ENCODE data around the gene AKIP1. TPM values are rescaled to one million over a fixed set of nuclear protein-coding genes. Genes with fewer than 3 reads are reported as not detected.

AKIP1 gene
- polyA plus RNA-seq (2011; rRNA removed) (39.6 and 41.4 TPM in 2 replicates), polyA minus RNA-seq (2011; rRNA and poly(A)+ RNA removed) (9.1 and 12.2 TPM in 2 replicates)

- H3K4me3 ChIP-seq (ENCODE audit: low read depth, low read length): peak within 1 kb of the TSS; percentile 89
- TF ChIP-seq CTCF (IDR thresholded peaks at IDR 0.05; ENCODE audit: low read depth, low read length): no peak
- H3K9me3 ChIP-seq (ENCODE audit: control insufficient read depth, insufficient read depth, low read length): no peaks in the 10 kb centered on the region; the same call in 1 of the 2 replicates
- ChIA-PET CTCF (interaction anchor here (1.5 kb wide), 1 partner anchor 227 kb away, joined by 12 read pairs; no protein-coding TSS in a partner anchor), POLR2A (interaction anchor here (0.5 to 2.6 kb wide), 9 partner anchors 40 to 229 kb away, joined by 3 to 15 read pairs (median 3); partner anchors contain the start of genes RPL27A and TRIM66)
- peak within 1 kb of the TSS; percentile 83 for H3K27ac ChIP-seq (ENCODE audit: low read depth, low read length)
- H3K27me3 ChIP-seq (ENCODE audit: control insufficient read depth, insufficient read depth, low read length): no peaks in the 10 kb centered on the region
- DNase-seq (ENCODE audit: low read depth, low spot score): peak; percentile 87
These were observed at the start of gene AKIP1 for GRCh38 chr11:8911029-8911823. TSS of gene AKIP1 (plus strand) at chr11:8911189. CDS start at chr11:8911450, 261 bp downstream.

DNA sequence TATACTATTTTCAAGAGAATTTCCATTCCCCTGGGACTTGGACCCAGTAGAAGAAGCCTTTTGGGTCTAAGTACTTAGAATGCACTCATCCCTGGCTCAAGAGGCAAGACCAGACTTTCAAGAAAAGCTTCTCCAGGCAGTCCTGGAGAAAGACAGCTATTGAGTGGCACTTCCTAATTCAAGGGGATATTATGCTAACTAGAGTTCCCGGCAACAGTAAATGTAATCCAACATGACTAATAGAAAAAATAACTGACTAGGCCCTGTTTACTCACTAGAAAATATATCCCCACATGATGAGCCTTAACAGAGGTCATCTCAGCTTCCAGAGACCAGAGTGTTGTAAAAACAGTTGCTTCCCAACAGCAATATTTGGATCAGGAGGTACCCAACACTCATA, 47.2 kb upstream of the AKIP1 start:
- POLR2A ChIA-PET: no interaction called here
- no peak for TF ChIP-seq CTCF (IDR thresholded peaks at IDR 0.05; ENCODE audit: low read depth, low read length)
- Histone ChIP-seq H3K9me3 (ENCODE audit: control insufficient read depth, insufficient read depth, low read length) (no peaks in the 10 kb centered on the region), H3K27me3 (ENCODE audit: control insufficient read depth, insufficient read depth, low read length) (no peaks in the 10 kb centered on the region), H3K27ac (ENCODE audit: low read depth, low read length) (peak overlapping the region; percentile 55), H3K4me3 (ENCODE audit: low read depth, low read length) (no peak overlapping the region)
- CTCF ChIA-PET: no interaction called here
- no peak for DNase-seq (ENCODE audit: low read depth, low spot score)

DNA sequence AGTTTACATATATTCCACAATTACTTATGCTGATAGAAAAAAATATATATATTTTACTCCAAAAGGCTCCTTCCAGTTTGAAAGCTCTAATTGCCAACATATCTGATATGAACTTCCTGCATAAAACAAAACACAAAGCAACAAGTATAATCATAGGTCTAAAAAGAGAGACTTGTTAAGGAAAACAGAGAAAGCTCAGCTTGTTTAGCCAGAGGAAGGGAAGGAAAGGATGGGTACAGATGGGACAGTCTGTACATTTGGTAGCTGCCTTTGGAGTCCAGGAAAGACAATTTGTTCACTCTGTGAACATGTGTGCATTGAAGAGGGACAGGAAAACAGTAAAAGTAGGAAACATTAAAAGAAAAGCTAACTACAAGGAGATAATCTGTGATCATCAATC, 45.7 kb upstream of the AKIP1 start:
- no peaks in the 10 kb centered on the region for H3K9me3 ChIP-seq (ENCODE audit: control insufficient read depth, insufficient read depth, low read length)
- TF ChIP-seq CTCF (IDR thresholded peaks at IDR 0.05; ENCODE audit: low read depth, low read length): no peak
- ChIA-PET POLR2A (no interaction called here), CTCF (interaction anchor here (0.6 kb wide), 1 partner anchor 28 kb away, joined by 3 read pairs; no protein-coding TSS in a partner anchor)
- no peaks in the 10 kb centered on the region for H3K27me3 ChIP-seq (ENCODE audit: control insufficient read depth, insufficient read depth, low read length)
- H3K4me3 ChIP-seq (ENCODE audit: low read depth, low read length): no peak overlapping the region
- DNase-seq (ENCODE audit: low read depth, low spot score): no peak
- no peak overlapping the region for H3K27ac ChIP-seq (ENCODE audit: low read depth, low read length)

DNA sequence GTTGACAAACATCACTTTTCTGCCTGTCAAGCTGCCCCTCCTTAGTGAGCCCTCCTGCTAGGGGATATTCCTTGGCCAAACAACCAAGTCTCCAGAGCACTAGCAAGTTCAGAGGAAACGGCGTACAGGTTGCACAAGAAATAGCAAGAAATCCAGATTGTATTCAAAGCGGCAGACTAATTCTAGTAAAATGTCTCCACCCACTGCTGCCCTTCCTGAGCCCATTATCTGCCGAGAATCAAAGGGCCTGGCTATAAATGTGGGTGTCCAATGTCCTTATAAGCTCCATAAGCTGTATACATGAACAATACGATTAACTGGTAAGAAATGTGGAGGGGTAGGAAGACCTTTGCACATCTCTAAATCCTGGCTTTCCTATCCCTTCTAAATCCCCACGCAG, 44.0 kb upstream of the AKIP1 start:
- TF ChIP-seq CTCF (IDR thresholded peaks at IDR 0.05; ENCODE audit: low read depth, low read length): no peak
- no peaks in the 10 kb centered on the region for H3K27me3 ChIP-seq (ENCODE audit: control insufficient read depth, insufficient read depth, low read length)
- no peak overlapping the region; the same call in 1 of the 2 replicates for H3K4me3 ChIP-seq (ENCODE audit: low read depth, low read length)
- H3K27ac ChIP-seq (ENCODE audit: low read depth, low read length): no peak overlapping the region
- no peaks in the 10 kb centered on the region for H3K9me3 ChIP-seq (ENCODE audit: control insufficient read depth, insufficient read depth, low read length)
- ChIA-PET CTCF (interaction anchor here (0.6 to 1.2 kb wide), 7 partner anchors 13 to 290 kb away, joined by 3 read pairs; no protein-coding TSS in a partner anchor), POLR2A (interaction anchor here (4.8 kb wide), 1 partner anchor 33 kb away, joined by 25 read pairs; no protein-coding TSS in a partner anchor)
- no peak for DNase-seq (ENCODE audit: low read depth, low spot score)
